G401.6 (cell line): ENCODE data around the gene R3HCC1L.

Source experiments
- FAIRE-seq: peaks from 2 replicates; lab custom pipeline; 2012; peaks lifted over from hg19 to GRCh38; lab: Jason Lieb, UNC

The R3HCC1L gene

GRCh38 chr10:98287321-98287720 is 152.9 kb downstream of the R3HCC1L start:
- FAIRE-seq, result no peak

- no peak for FAIRE-seq
Measured at GRCh38 chr10:98289802-98290209, 155.3 kb downstream of the R3HCC1L start.

- FAIRE-seq, result no peak
Measured at GRCh38 chr10:98292971-98293370, 158.5 kb downstream of the R3HCC1L start.

- no peak for FAIRE-seq
Measured at GRCh38 chr10:98293550-98294269, 159.3 kb downstream of the R3HCC1L start.

- no peak for FAIRE-seq
Measured at GRCh38 chr10:98294270-98294627, 159.8 kb downstream of the R3HCC1L start.
